Transverse colon (tissue), 4 donors: Measurements from ENCODE around the gene CST7.

Source experiments
- CTCF ChIP-seq, 5 experiments: fragments of 200-600 bp in 3 of 5; fragments of 450-650 bp in 2 of 5; sonication (generic) in 3 of 5; IDR thresholded peaks; 1 replicate in 2 of 5; 2 replicates in 3 of 5; pipeline ENCODE4 v1.5.1; 2016 to 2017; ENCODE audit warnings: antibody characterized with exemption in 5 of 5, inconsistent platforms in 3 of 5, mild to moderate bottlenecking in 2 of 5, moderate library complexity in 1 of 5
- EP300 ChIP-seq: sonication (generic); formaldehyde crosslinking; IDR thresholded peaks from one replicate; pipeline ENCODE4 v1.6.1; 2017; ENCODE audit warnings: antibody characterized with exemption, low read depth
- POLR2A ChIP-seq: fragments of 450-650 bp; IDR thresholded peaks from one replicate; pipeline ENCODE4 v1.6.1; 2016; ENCODE audit warnings: antibody characterized with exemption, mild to moderate bottlenecking, moderate library complexity
- POLR2AphosphoS5 ChIP-seq, 3 donors: sonication (generic); formaldehyde crosslinking; IDR thresholded peaks; one replicate each; pipeline ENCODE4 v1.6.1; 2016; ENCODE audit warnings: antibody characterized with exemption in 3 of 3

GRCh38 chr20:24950128-24950835 is 1.2 kb downstream of the CST7 start:
- TF ChIP-seq CTCF (IDR thresholded peaks at IDR 0.05) = no peak
- TF ChIP-seq POLR2A = no peak
- TF ChIP-seq POLR2AphosphoS5 (IDR thresholded peaks at IDR 0.05) = no peak
- TF ChIP-seq EP300 = no peak
